ENCODE data around the gene GET3. TPM values are rescaled to one million over a fixed set of nuclear protein-coding genes. Genes with fewer than 3 reads are reported as not detected.
A peak's percentile ranks its signal among the peaks of the same experiment; 100 is the strongest.

The GET3 gene
- total and polyA plus RNA-seq, 2 of the 4 experiments (the other 2 are of a cell fraction), result 129 to 152 TPM

DNA sequence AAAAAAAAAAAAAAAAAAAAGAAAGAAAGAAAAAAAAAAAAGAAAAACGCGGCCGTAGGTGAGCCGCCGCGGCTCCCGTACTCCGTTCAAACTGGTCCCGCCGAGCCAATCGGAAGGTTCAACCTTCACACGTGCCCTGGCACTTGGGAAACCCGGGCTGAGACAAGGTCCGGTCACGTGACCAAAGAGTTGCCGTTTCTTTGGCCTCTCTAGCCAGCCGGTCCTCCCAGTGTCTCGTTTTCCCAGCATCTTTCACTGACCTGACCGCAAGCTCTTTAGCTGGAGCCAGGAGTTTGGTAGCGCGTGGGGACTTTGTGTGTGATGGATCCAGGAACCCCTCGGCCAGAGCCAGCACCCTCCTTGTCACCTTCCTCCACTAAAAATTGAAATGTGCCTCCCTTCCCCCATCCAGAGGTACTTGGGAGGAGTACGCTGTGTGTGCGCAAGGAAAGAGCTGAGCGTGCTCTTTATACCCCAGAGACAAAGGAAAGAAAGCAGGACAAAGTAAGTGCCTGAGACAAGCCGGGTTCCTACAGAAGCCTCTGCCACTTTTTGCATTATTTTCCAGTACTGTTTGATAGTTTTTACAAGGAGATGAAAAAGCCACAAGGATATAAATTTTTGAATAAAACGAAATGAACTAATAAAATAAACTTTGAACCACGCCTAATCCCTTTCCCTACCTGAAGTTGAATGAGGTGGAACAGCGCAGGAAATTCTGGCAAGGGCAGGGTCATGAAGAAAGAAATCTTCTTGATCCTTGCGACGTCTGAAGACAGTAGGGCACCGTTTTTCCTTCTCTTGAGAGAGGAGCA lies 14.5 kb upstream of the GET3 start:
- H3K4me3 ChIP-seq (ENCODE audit: insufficient read depth, low read depth, low read length), result peak overlapping the region; percentile 91
- no peaks in the 10 kb centered on the region for H3K9me3 ChIP-seq (ENCODE audit: control insufficient read depth, insufficient read depth, low read length)
- peak overlapping the region; percentile 83 to 95 for H4K8ac ChIP-seq (ENCODE audit: low read depth in 2 of 2, low read length in 2 of 2)
- TF ChIP-seq MAZ (IDR thresholded peaks at IDR 0.05; ENCODE audit: borderline replicate concordance, low read depth, low read length) (no peak; the same call in 1 of the 2 replicates), MXI1 (IDR thresholded peaks at IDR 0.05; ENCODE audit: borderline replicate concordance, low read depth, low read length) (no peak), BHLHE40 (IDR thresholded peaks at IDR 0.05; ENCODE audit: low read depth, low read length) (peak; percentile 98), MAFK (IDR thresholded peaks at IDR 0.05; ENCODE audit: low read depth, low read length) (peak; percentile 75), POLR2A (IDR thresholded peaks at IDR 0.05; ENCODE audit: low read depth, low read length) (peak; percentile 56; the same call in 1 of the 2 replicates), ELK1 (IDR thresholded peaks at IDR 0.05; ENCODE audit: borderline replicate concordance, low read depth, low read length) (no peak), CEBPB (IDR thresholded peaks at IDR 0.05; ENCODE audit: low read depth, low read length) (peak; percentile 87), FOS (IDR thresholded peaks at IDR 0.05; ENCODE audit: low read depth, low read length) (peak; percentile 44; the same call in 1 of the 2 replicates)
- TF ChIP-seq, protein P1, sequence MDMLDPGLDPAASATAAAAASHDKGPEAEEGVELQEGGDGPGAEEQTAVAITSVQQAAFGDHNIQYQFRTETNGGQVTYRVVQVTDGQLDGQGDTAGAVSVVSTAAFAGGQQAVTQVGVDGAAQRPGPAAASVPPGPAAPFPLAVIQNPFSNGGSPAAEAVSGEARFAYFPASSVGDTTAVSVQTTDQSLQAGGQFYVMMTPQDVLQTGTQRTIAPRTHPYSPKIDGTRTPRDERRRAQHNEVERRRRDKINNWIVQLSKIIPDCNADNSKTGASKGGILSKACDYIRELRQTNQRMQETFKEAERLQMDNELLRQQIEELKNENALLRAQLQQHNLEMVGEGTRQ (IDR thresholded peaks at IDR 0.05; ENCODE audit: low read depth, low read length), result peak; percentile 99
- in situ Hi-C loops (cut with MboI; ENCODE audit: low sequenced_read_pairs), result no loop called here
- ATAC-seq (ENCODE audit: low read depth) (peak; percentile 73), DNase-seq (peak; percentile 99)
- intact Hi-C loops (cut with micrococcal nuclease), result loop anchor here (1.0 kb wide), 2 partner anchors 12 to 74 kb away; partner anchors contain the start of gene TRIR
- H3K27me3 ChIP-seq (ENCODE audit: control insufficient read depth, insufficient read depth, low read length), result no peaks in the 10 kb centered on the region
- H2BK5ac ChIP-seq (ENCODE audit: low read depth, low read length, poor library complexity, severe bottlenecking), result peak overlapping the region; percentile 95
- WGBS, 2 experiments (ENCODE audit: extremely low coverage in 2 of 2, insufficient read length in 1 of 2), result 0% methylated on average over 10 of the region's 32 CpGs; no CpG with 5 or more reads in 1 of the 2 experiments
- H3K9ac ChIP-seq (ENCODE audit: low read depth, low read length), result peak overlapping the region; percentile 69
- H3K4me1 ChIP-seq (ENCODE audit: control insufficient read depth, insufficient read depth, low read length), result peaks cover 4% of the 10 kb centered on the region
- ChIA-PET CTCF (interaction anchor here (0.6 to 2.2 kb wide), 4 partner anchors 10 to 1078 kb away, joined by 3 to 8 read pairs (median 5); partner anchors contain the start of gene TRIR), POLR2A (ENCODE audit: unreplicated experiment) (interaction anchor here (0.5 to 0.8 kb wide), 3 partner anchors 11 to 105 kb away, joined by 4 to 8 read pairs (median 8); partner anchors contain the start of gene TRIR)
- H3K23ac ChIP-seq (ENCODE audit: low read depth, low read length), result peak overlapping the region; percentile 95
- H3K27ac ChIP-seq (ENCODE audit: insufficient read depth, low read length), result peak overlapping the region; percentile 85
- peak overlapping the region; percentile 80 for H2AK5ac ChIP-seq (ENCODE audit: low read depth, low read length)
- H2AK9ac ChIP-seq (replicated peaks; ENCODE audit: low read depth, low read length, poor library complexity), result peak overlapping the region; percentile 99
- peaks cover 15 to 52% of the 10 kb centered on the region in 2 experiments; a peak in 3 of 4 replicates for H3K79me1 ChIP-seq (ENCODE audit: low read depth in 1 of 2, low read length in 2 of 2)
- no peak overlapping the region for H2BK20ac ChIP-seq (ENCODE audit: low read depth, low read length)
- H3K18ac ChIP-seq (ENCODE audit: low read depth, low read length), result no peak overlapping the region; the same call in 1 of the 2 replicates
- dilution Hi-C loops (cut with HindIII; ENCODE audit: low sequenced_read_pairs, unreplicated experiment), result no loop called here
- H4K91ac ChIP-seq (ENCODE audit: insufficient read depth, low read depth, low read length), result peak overlapping the region; percentile 75
- 0 out of 2 replicates have a peak, but pooled peaks cover 8% of the 10 kb centered on the region for H4K20me1 ChIP-seq (ENCODE audit: insufficient read depth, low read length)
- BruUV-seq (replicated peaks), result no TSS peak
- peaks cover 10% of the 10 kb centered on the region; the same call in 1 of the 2 replicates for H3K9me1 ChIP-seq (ENCODE audit: insufficient read depth, low read length)
- peak overlapping the region; percentile 94 for H2AFZ ChIP-seq (replicated peaks; ENCODE audit: low read length, poor library complexity)
- peaks cover 9% of the 10 kb centered on the region for H3K36me3 ChIP-seq (ENCODE audit: control insufficient read depth, insufficient read depth, low read length)
- H2BK120ac ChIP-seq (ENCODE audit: low read depth, low read length), result peak overlapping the region; percentile 35; the same call in 1 of the 2 replicates
- peak overlapping the region; percentile 73 for H4K5ac ChIP-seq (ENCODE audit: low read depth, low read length)
- peak overlapping the region; percentile 31; the same call in 1 of the 3 replicates for H2BK15ac ChIP-seq (ENCODE audit: low read depth, low read length)
- peak overlapping the region; percentile 85 for H3K4ac ChIP-seq (ENCODE audit: low read depth, low read length)
- peak overlapping the region; percentile 88 for H3K4me2 ChIP-seq (ENCODE audit: low read depth, low read length)
- H3K14ac ChIP-seq (replicated peaks; ENCODE audit: low read depth, low read length), result peak overlapping the region; percentile 79
- H3K56ac ChIP-seq (ENCODE audit: extremely low read depth, insufficient read depth, low read length), result peak overlapping the region; percentile 91
